GM19328 (cell line): ENCODE data around the gene AKR7A2.

Experiments used
- ATAC-seq: cut with Tn5 transposase; IDR thresholded peaks from one replicate; pipeline ENCODE4 v1.9.1; 2021; ENCODE audit warnings: mild to moderate bottlenecking, moderate library complexity; ENCODE audit not compliant: unreplicated experiment

AKR7A2 gene

DNA sequence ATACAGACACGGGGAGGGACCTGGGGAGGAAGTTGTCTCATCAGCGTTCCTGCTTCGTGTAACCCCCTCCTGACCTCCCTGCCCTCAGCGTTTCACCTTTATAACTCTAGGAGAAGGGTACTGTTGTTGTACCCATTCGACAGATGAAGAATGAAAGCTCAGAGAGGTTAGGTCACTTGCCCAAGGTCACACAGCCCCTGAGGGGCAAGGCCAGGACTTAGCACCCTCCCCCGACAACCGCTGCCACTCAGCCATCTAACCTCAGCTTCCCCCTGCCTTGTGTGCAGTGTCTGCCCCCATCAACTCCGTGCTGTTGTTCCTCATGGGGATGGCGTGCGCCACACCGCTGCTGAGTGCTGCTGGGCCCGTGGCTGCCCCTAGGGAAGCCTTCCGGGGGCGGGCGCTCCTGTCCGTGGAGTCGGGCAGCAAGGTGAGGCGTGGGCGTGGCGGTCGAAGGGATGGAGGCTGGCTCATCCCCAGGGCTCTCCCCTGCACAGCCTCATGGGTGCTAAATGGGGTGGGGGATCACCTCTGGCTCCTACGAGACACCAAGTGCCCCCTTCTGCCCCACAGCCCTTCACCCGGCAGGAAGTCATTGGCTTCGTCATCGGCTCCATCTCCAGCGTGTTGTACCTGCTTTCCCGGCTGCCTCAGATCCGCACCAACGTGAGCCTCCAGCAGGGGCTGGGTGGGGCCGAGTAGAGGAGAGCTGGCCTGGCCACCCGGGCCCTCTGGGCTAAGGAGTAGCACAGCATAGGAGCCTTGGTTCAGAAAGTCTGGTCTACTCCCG is 14.2 kb upstream of the AKR7A2 start:
- no peak for ATAC-seq

DNA sequence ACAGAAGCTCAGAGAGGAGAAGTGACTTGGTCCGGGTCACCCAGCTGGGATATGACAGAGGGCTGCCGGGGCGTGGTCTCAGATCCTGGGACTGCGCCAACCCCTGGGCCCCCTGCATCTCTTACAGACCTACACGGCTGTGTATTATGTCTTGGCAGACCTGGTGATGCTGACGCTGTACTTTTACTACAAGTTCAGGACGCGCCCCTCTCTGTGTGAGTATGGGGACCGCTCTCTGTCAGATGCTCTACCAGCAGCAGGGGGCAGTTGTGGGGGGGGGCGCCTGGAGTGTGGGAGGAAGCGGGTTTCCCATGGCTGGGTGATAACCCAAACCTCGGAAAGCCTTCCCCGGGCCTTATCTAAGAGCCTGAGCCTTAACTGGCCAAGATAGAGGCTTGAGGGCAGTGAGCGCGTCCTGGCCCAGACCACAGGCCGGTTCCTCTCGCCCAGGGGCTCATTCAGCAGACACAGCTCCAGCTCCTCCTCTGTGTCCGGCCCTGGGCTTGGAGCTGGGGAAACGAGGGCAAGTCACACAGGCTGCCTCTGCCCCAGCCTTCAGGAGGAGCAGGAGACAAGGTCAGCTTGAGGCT is 13.5 kb upstream of the AKR7A2 start:
- no peak for ATAC-seq

DNA sequence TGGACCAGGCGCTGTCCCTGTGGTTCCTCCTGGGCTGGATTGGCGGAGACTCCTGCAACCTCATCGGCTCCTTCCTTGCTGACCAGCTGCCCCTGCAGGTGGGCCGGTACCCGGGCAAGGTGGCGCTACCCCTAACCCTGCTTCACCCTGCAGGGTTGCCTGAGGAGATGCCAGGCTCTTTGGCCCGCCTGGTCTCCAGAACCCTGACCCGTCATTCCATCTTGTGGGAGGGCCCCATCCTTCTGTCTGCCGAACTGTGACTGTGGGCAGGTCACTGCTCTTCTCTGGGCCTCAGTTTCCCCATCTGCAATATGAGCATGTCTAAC is 12.7 kb upstream of the AKR7A2 start:
- no peak for ATAC-seq

DNA sequence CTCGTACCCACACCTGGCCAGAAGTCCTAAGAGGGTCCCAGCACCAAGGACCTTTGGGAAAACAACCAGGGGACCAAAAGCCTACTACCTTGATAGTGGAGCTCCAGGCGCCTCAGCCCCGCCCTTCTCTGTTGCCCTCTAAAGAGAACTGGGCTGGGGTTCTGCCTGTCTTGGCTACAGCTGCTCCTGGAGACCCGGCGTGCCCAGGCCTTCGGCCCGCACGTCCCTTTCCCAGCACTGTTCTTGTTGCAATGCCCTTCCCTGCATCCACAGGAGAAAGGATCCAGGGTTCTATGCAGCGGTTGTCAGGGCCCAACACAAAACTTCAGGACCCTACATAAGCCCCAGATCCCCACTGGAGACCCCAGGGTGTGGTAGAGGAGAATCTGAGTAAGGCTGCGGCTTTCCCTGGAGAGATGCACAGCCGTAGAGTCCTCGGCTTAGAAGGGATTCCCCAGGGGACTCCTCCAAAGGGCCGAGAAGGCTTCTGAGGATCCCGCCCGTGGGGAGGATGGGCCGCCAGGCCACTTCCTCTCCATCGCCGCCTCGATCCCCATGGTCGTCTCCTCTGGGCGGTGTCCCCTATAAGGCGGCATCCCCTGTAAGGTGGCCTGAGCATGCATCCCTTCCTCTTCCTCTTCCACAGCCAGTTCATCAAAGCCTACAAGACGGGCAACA is 12.2 kb upstream of the AKR7A2 start:
- ATAC-seq = no peak

GRCh38 chr1:19322481-19322880 is 10.5 kb upstream of the AKR7A2 start:
- ATAC-seq = no peak

DNA sequence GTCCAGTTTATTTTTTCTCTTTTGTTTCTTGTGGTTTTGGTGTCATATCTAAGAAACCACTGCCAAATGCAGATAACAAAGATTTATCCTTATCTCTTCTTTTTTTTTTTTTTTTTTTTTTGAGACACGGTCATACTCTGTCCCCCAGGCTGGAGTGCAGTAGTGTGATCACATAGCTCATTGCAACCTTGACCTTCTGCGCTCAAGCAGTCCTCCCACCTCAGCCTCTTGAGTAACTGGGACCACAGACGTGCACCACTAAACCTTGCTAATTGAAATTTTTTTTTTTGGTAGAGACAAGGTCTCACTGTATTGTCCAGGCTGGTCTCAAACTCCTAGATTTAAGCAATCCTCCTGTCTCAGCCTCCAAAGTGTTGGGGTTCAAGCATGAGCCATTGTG is 9.1 kb upstream of the AKR7A2 start:
- no peak for ATAC-seq

DNA sequence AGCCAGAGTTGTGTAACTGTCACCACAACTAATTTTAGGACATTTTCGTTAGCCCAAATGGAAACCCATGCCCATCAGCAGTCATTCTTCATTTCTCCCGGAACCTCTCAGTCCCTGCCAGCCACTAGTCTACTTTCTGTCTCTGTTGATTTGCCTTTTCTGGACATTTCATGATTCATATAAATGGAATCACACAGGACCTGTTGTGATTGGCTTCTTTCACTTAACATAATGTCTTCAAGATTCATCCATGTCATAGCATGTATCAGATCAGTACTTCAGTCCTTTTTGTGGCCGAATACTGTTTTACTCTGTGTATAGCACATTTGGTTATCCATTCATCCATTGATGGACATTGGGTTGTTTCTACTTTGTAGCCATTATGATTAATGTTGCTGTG is 7.3 kb upstream of the AKR7A2 start:
- no peak for ATAC-seq

DNA sequence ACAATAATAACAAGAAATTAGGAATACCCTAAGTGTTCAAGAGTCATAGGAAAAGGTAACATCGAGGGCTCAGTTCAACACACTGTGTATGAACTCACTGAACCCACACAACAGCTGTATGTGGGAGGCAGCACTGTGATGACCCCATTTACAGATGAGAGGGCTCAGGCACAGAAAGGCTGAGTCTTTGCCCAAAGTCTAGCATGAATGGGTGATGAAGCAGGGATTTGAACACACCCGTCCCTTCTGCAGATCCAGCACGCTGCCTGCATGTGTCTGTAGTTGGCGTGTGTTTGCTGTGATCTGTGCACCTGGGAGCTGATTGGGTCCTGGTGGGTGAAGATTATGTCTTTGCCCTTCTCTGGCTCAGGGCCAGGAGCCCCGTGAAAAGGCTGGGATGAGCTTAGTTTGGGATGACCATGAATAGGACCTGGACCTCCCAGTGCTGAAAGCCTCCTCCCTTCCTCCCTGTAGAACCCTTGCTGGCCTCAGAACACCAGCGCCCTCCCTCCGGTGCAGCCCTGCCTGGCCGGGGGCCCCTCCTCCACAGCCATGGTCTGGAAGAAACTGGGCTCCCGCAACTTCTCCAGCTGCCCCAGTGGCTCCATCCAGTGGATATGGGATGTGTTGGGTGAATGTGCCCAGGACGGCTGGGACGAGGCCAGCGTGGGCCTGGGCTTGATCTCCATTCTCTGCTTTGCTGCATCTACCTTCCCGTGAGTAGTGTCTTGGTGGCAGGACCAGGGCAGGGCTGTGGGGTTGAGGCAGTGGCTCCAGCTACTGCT is 5.4 kb upstream of the AKR7A2 start:
- no peak for ATAC-seq

GRCh38 chr1:19315378-19316198 is 3.6 kb upstream of the AKR7A2 start:
- no peak for ATAC-seq

DNA sequence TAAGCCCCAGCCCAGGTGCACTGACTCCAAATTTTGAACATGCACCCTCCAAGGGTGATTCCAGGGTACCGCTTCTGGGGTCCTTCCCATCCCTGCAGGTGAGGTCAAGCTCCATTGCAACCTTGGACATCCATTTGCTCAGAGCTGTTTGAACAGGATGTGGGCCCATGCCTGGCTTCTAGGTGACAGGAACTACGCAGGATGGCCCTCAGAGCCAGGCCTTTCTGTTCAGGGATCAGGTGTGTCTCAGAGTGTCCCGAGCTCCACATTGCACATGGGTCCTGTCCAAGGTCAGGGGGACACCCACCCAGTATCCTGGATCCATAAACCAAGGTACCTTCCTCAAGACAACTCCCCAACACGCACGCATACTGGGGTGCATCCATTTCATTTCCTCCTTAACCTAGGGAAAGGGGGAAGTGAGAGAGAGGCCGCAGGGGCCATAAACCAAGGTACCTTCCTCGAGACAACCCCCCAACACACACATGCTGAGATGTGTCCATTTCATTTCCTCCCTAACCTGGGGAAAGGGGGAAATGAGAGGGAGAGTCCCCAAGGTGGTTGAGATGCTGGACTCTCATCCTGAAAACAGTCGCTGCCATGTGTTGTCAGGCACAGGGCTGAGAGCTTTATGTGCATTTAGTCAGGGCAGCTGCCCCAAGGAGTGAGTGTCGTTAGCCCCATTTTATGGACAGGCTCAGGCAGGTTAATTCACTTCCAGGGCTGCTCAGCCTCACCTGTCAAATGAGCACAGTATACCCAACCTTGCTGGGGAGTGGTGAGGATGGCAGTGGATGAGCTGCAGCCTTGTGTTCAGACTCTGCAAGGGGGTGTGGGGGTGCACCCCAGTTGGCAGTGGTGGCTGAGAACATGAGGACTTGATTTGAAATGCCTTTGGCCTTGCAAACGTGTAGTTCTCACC is 2.3 kb upstream of the AKR7A2 start:
- ATAC-seq = no peak

GRCh38 chr1:19313636-19313959 is 1.7 kb upstream of the AKR7A2 start:
- no peak for ATAC-seq

DNA sequence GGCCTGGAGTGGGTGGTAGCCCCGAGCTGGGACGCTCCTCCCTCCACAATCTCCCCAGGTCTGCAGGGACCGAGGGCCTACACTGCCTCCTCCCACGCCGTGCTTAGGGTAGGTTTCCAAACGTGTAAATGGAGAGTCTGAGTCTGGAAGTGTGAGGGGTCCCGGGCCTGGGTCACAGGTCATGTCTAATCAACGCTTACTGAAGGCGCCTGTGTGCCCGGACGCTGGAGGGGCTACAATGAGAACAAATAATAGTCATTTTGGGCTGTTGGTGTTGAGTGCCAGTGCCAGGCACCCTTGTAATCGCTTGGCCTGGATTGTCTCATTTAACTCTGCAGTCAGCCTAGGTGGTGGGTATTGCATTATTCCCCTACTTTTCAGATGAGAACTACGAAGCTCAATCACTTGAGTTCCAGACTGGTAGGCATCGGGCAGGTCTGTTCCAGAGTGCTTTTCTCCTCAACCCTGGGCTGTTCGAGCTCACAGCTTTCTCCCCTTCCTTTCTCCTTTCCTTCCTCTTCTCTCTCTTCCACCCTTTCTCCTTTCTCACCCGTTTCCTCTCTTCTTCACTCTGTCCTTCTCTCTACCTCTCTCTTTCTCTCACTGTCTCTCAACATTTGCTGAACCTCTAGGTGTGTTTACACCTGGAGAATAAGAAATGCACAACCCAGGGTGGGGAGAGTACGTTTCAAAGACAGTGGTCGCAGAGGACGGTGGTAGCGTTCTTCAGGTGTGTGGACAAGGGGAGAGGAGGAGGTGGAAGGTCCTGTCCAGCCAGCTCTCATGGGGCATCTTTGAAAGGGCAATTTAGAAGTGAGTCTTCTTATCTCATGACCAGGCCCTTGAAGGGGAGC is 1.1 kb upstream of the AKR7A2 start:
- ATAC-seq = no peak

DNA sequence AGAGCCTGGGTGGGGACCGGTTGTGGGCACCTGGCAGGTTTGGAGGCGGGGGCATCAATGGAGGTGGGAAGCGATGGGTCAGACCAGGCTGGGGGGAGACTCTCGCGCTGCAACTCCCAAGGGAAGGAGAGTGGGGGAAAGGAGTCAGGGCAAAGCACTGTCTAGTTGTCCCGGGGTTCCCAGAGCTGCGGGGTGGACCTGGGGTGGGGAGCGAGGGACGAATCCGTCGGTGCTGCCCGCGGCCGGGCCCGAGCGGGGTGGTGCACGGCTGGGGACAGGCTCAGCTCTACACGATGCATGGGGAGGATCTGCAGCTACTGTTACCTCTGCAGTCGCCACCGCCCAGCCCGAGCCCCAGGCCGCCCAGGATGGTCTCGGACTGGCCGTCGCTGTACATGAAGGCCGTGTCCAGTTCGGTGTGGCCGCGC is 427 bp downstream of the AKR7A2 start:
- no peak for ATAC-seq

- no peak for ATAC-seq
These were observed 1.0 kb downstream of the AKR7A2 start for GRCh38 chr1:19310720-19311502.

DNA sequence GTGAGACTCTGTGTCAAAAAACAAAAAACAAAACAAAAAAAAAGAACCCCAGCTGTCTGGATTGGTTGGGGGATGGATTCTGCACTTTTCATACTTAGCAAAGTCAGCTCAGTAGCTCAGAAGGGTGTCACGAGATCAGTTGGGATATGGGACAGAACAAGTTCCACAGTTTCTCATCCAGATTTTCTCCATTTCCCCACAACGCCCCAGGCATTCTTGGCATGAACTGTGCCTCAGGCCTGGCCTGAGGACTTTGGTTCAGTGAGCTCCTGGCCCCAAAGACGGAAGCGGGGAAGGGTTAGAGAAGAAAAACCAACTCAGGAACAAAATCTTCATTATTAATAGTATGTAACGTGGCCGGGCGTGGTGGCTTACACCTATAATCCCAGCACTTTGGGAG is 1.9 kb downstream of the AKR7A2 start:
- ATAC-seq = no peak

DNA sequence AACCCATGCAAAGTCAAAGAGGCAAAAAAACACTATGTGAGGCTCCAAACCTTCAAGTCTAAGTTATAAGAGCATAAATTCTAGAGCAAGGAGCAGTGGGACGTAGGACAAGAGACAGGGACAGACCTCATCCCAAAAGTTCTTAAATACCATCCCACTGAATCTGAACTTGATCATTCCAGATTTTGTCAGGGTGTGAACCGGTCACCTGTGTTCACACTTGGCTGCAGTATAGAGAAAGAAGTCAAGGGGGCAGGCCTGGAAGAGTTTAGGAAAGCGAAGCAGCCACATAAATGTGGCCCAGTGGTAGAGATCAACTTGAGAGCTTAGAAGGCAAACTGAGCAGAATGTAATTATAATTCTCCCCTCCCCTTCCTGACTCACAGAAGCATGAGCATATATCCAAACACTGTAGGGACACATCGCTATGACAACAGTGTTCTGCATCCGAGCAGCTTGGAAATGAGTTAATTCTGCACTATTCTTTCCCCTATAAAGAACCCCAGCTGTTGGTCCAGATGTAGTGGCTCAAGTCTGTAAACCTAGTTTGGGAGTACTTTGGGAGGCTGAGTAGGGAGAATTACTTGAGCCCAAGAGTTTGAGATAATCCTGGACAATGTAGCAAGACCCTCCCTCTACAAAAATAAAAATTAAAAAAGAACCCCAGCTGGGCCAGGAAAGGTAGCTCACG is 2.7 kb downstream of the AKR7A2 start:
- ATAC-seq = no peak

- ATAC-seq = no peak
These were observed 3.4 kb downstream of the AKR7A2 start for GRCh38 chr1:19308509-19308907.
